ENCODE data around the gene LBHD2.
A peak's percentile ranks its signal among the peaks of the same experiment; 100 is the strongest.

- no peak for TF ChIP-seq CTCF (IDR thresholded peaks at IDR 0.05)
- TF ChIP-seq POLR2A (IDR thresholded peaks at IDR 0.05), result peak in 1 of 4 donors; percentile 24
- peak in 1 of 2 donors; percentile 34 for TF ChIP-seq POLR2AphosphoS5 (IDR thresholded peaks at IDR 0.05)
Observed at GRCh38 chr14:103071544-103072251, 12.3 kb upstream of the LBHD2 start.
